NCI-H2081 treated with DMSO at 0.1 percent for 48 hours (cell line): ENCODE data around the gene ZNF616.

Experiments used
- DNase-seq: peaks from one replicate; lab custom pipeline; 2025; lab: John Stamatoyannopoulos, UW

ZNF616 gene

GRCh38 chr19:52139252-52140031 lies at the start of gene ZNF616:
TSS of gene ZNF616 (minus strand) at chr19:52139938. CDS start at chr19:52130512, 9,426 bp downstream.
- DNase-seq, result peak; percentile 73

- DNase-seq, result no peak
Measured at GRCh38 chr19:52188822-52189734, 49.3 kb upstream of the ZNF616 start.

- DNase-seq, result no peak
Measured at GRCh38 chr19:52187407-52187806, 47.7 kb upstream of the ZNF616 start.

GRCh38 chr19:52176574-52176973 lies 36.8 kb upstream of the ZNF616 start:
- DNase-seq, result no peak

DNA sequence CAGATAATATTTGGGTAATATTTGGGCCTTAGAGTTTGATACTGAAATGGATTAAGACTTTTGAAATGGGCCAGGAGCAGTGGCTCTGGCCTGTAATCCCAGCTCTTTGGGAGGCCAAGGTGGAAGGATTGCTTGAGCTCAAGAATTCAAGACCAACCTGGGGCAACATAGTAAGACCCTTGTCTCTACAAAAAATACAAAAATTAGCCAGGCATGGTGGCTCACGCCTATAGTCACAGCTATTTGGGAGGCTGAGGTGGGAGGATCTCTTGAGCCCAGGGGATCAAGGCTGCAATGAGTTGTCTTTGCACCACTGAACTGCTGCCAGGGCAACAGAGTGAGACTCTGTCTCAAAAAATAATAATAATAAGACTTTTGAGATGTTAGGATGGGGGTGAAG lies 32.6 kb upstream of the ZNF616 start:
- no peak for DNase-seq

DNA sequence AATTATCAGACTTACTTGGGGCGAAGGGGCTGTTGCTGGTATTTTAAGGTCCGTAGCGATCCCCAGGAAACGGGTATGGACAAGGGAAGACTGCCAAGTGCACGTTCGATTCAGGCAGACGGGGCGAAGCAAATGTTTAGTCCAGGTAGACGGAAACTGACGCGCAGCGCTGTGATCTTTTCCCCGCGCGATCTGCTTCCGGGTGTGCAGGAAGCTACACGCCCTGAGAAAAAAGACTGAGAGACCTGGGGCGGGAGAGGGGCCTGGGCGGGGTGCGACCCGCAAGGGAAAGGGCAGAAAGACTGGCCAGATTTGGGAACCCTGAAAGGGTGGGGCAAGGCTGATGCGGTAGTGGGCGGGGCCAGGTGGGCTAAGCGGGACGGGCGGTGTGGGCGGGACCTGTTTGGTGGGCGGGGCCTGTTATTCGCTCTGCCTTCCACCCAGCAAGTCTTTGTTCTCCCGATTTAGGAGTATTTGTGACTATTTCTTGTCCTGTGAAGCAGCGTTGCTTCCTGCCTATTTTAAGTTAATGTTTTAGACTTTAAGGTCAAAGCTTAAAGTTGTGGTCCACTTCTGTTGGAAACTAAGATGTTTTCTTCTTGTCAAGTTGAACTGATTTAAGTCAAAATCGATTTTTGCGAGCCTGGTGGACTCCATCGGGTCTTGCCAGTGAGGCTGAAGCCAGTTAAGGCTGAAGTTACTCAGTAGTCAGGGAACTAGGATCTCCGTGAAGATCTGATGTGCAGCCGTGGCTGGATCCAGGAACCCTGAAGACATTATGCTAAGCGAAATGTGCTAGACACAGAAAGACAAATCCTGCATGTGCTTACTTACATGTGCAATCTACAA lies 31.8 kb upstream of the ZNF616 start, which contains the start of gene ZNF836:
ZNF836 (minus strand) TSS at position 301 of the 849 bp plus-strand sequence. CDS start 3,549 bp downstream, outside the sequence.
- DNase-seq, result peak; percentile 21

GRCh38 chr19:52170863-52171320 lies 31.2 kb upstream of the ZNF616 start:
- no peak for DNase-seq

- no peak for DNase-seq
Measured at GRCh38 chr19:52170304-52170703, 30.6 kb upstream of the ZNF616 start.

- DNase-seq, result no peak
Measured at GRCh38 chr19:52155596-52156359, 16.0 kb upstream of the ZNF616 start.

GRCh38 chr19:52148256-52148655 lies 8.5 kb upstream of the ZNF616 start:
- DNase-seq, result no peak

DNA sequence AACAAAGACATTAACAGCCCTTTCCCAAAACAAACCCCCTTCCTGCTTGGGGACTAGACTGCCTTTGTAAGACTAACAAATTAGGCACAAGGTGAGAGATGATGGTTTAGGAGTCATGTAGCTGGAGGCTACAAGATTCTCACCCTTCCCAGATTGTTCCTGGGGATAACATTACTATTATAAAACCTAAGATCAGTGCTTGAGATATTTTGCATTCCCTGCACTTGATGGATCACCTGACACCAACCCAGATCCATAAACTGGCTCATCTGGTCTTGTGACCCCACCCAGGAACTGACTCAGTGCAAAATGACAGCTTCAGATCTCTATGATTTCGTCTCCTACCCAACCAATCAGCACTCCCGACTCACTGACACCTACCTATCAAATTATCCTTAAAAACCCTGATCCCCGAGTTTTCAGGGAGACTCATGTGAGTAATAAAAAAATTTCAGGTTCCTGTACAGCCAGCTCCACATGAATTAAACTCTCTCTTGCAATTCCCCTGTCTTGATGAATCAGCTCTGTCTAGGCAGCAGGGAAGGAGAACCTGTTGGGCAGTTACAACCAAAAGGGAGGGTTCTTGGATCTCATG lies 2.4 kb upstream of the ZNF616 start:
- DNase-seq, result no peak

GRCh38 chr19:52141203-52141602 lies 1.5 kb upstream of the ZNF616 start:
- no peak for DNase-seq

- DNase-seq, result no peak
Measured at GRCh38 chr19:52140032-52140710, 433 bp upstream of the ZNF616 start.

DNA sequence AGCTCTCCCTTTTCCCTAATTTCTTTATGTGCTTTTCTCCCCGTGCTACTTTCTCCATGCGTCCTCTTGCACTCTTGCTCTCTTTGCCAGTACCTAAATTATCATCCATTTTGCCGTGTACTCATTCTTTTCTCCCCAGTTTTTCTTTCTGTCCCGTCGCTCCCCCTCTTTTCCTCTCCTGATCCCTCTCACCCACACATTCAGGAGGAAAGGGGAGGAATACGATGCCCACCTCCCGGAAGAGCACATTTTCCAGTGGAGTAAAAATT lies 821 bp downstream of the ZNF616 start:
- DNase-seq, result no peak

DNA sequence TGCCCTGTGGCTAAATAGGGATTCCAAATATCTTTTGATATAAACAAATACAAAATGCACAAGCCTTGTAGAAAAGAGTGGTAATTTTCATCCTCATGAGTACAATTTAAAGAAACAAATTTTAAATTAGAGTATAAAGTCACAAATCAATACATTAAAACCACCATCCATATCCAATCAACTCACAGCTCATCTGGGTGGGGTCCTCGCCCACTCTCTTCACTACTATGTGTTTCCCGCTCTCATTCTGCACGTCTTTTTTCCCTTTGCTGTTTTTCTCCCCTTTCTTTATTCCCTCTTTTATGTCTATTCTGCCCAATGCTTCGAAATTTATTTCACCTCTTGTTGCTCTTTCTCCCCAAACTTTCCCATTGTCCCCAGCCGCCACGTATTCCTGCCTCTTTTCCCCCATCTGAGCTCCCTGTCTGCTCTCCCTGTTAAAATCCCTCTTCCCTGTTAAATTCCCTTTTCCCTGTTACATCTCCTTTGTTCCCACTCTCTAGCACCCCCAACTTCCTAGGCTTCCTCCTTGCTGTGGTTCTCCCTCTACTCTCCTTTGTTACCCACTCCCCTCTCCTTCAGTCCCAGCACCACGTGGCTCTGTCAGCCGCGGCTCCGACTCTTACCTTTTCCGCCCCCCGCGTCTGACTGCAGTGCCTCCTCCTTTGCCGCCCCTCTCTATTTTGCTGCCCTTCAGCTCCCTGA lies 1.3 kb downstream of the ZNF616 start:
- DNase-seq, result no peak

- no peak for DNase-seq
Measured at GRCh38 chr19:52120286-52120685, 19.5 kb downstream of the ZNF616 start.

- no peak for DNase-seq
Measured at GRCh38 chr19:52115526-52116053, 24.1 kb downstream of the ZNF616 start.

DNA sequence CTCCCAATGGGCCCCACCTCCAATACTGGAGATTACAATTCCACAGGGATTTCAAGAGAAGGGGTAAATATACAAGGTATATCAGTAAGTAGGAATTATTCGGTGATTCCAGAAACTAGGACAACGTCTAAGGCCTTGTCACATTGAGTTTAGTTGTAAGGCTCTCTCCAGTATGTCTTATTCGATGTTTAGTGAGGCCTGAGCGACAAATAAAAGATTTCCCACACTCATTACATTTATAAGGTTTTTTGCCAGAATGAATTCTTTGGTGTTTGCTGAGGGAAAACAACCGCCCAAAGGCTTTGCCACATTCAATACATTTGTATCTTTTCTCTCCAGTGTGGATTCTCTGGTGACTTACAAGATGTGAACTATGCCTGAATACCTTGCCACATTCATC lies 25.0 kb downstream of the ZNF616 start:
- DNase-seq, result no peak

DNA sequence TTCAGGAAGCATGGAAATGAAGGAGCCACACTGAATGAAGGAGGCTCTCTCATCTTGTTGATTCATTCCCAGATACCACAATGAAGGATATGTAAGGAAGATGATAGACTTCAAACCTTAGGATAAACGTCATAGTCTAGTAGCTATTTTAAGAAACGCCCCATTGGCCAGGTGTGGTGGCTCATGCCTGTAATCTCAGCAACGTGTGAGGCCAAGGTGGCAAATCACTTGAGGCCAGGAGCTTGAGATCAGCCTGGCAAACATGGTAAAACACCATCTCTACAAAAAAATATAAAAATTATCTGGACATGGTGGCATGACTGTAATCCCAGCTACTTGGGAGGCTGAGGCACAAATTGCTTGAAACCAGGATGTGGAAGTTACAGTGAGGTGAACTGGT lies 27.1 kb downstream of the ZNF616 start:
- DNase-seq, result no peak
